ENCODE results near the gene WNK2. TPM values are rescaled to one million over a fixed set of nuclear protein-coding genes. Genes with fewer than 3 reads are reported as not detected.
"Not testable (repeated sequence)": the region's sequence is repeated elsewhere in the genome, so short reads cannot be mapped to it uniquely, and the experiment has no call there.

The WNK2 gene
- total RNA-seq, 1 experiment from 2014 or later: not detected

- H3K36me3 ChIP-seq: no peaks in the 10 kb centered on the region
- peaks cover 30% of the 10 kb centered on the region; the same call in 1 of the 2 replicates for H3K27me3 ChIP-seq
- H3K4me1 ChIP-seq: no peaks in the 10 kb centered on the region
- no peaks in the 10 kb centered on the region for H3K9me3 ChIP-seq (replicated peaks)
- H3K27ac ChIP-seq: no peak overlapping the region
- DNase-seq: no peak
- H3K4me3 ChIP-seq: no peak overlapping the region
These were observed 63.3 kb downstream of the WNK2 start for GRCh38 chr9:93247099-93247865.

GRCh38 chr9:93247892-93248291 lies 64.0 kb downstream of the WNK2 start:
- peaks cover 30% of the 10 kb centered on the region; the same call in 1 of the 2 replicates for H3K27me3 ChIP-seq
- no peak overlapping the region for H3K27ac ChIP-seq
- H3K4me1 ChIP-seq: no peaks in the 10 kb centered on the region
- no peak overlapping the region for H3K4me3 ChIP-seq
- DNase-seq: no peak
- H3K36me3 ChIP-seq: no peaks in the 10 kb centered on the region
- H3K9me3 ChIP-seq (replicated peaks): no peaks in the 10 kb centered on the region

GRCh38 chr9:93248386-93249040 lies 64.6 kb downstream of the WNK2 start:
- Histone ChIP-seq H3K4me3 (no peak overlapping the region), H3K4me1 (no peaks in the 10 kb centered on the region), H3K27ac (no peak overlapping the region), H3K36me3 (no peaks in the 10 kb centered on the region), H3K9me3 (replicated peaks) (no peaks in the 10 kb centered on the region), H3K27me3 (peaks cover 25% of the 10 kb centered on the region; the same call in 1 of the 2 replicates)
- no peak for DNase-seq

- H3K27ac ChIP-seq: no peak overlapping the region
- peaks cover 19% of the 10 kb centered on the region; the same call in 1 of the 2 replicates for H3K27me3 ChIP-seq
- no peaks in the 10 kb centered on the region for H3K4me1 ChIP-seq
- no peak overlapping the region for H3K4me3 ChIP-seq
- no peak for DNase-seq
- no peaks in the 10 kb centered on the region for H3K9me3 ChIP-seq (replicated peaks)
- no peaks in the 10 kb centered on the region for H3K36me3 ChIP-seq
These were observed 66.2 kb downstream of the WNK2 start for GRCh38 chr9:93250185-93250584.

DNA sequence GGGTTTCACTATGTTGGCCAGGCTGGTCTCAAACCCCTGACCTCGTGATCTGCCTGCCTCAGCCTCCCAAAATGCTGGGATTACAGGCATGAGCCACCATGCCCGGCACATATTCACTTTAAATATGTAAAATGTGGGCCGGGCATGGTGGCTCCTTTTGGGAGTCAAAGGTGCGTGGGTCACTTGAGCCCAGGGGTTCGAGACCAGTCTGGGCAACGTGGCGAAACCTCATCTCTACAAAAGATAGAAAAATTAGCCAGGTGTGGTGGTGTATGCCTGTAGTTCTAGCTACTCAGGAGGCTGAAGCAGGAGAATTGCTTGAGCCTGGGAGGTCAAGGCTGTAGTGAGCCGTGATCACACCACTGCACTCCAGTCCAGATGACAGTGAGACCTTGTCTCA lies 67.4 kb downstream of the WNK2 start:
- DNase-seq; H3K36me3 ChIP-seq; H3K4me1 ChIP-seq; H3K9me3 ChIP-seq (replicated peaks); H3K4me3 ChIP-seq; H3K27ac ChIP-seq: not testable (repeated sequence)
- H3K27me3 ChIP-seq: peaks cover 13% of the 10 kb centered on the region

GRCh38 chr9:93252116-93252780 lies 68.3 kb downstream of the WNK2 start:
- no peak overlapping the region for H3K27ac ChIP-seq
- no peaks in the 10 kb centered on the region for H3K36me3 ChIP-seq
- no peak for DNase-seq
- H3K9me3 ChIP-seq (replicated peaks): no peaks in the 10 kb centered on the region
- peaks cover 10% of the 10 kb centered on the region for H3K27me3 ChIP-seq
- H3K4me1 ChIP-seq: no peaks in the 10 kb centered on the region
- no peak overlapping the region for H3K4me3 ChIP-seq

DNA sequence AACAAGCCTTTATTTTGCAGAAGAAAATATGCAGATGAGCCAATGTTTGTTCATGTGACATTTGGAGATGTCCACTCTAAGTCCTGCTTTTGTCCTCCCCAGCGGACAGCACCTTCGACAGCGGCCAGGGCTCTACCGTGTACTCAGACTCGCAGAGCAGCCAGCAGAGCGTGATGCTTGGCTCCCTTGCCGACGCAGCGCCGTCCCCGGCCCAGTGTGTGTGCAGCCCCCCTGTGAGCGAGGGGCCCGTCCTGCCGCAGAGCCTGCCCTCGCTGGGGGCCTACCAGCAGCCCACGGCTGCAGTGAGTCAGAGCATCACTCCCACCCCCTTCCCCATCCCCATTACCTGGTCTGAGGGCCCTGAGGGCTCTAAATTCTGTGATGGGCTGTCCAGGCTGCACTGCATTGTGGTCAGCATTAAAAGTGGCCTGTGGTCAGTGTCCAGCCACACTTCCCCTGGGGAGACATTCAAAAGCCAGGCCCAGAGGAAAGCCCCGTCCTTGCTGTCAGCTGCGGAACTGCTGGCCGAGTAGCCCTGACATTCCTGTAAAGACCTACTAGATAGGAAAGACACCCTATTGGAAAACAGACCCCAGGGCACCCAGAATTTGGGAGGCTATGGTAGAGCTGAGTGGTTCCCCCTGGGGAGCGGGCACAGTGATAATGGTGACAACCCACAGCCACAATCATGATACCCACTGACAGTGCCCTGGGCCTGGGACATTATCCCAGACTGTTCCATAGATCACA lies 69.0 kb downstream of the WNK2 start:
- Histone ChIP-seq H3K36me3 (no peaks in the 10 kb centered on the region), H3K4me1 (no peaks in the 10 kb centered on the region), H3K9me3 (replicated peaks) (no peaks in the 10 kb centered on the region), H3K4me3 (no peak overlapping the region), H3K27ac (no peak overlapping the region), H3K27me3 (peaks cover 10% of the 10 kb centered on the region)
- DNase-seq: no peak

DNA sequence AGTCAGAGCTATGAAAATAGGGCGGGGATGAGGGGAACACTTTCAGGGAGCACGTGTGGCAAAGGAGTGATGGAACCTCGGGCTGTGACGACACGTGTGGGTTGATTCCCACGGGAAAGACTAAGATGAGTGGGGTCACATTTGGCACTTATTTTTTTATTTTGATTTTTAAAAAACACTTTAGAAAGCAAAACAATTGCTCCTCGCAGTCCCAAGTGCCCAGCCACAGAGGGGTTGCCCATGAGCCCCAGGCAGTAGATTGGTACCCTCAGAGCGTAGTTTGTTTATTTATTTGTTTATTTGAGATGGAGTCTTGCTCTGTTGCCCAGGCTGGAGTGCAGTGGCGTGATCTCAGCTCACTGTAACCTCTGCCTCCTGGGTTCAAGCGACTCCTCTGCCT lies 69.7 kb downstream of the WNK2 start:
- peaks cover 15% of the 10 kb centered on the region for H3K27me3 ChIP-seq
- H3K4me3 ChIP-seq: no peak overlapping the region
- no peak for DNase-seq
- no peak overlapping the region for H3K27ac ChIP-seq
- no peaks in the 10 kb centered on the region for H3K4me1 ChIP-seq
- H3K36me3 ChIP-seq: no peaks in the 10 kb centered on the region
- H3K9me3 ChIP-seq (replicated peaks): no peaks in the 10 kb centered on the region

- no peaks in the 10 kb centered on the region for H3K36me3 ChIP-seq
- H3K27ac ChIP-seq: no peak overlapping the region
- no peaks in the 10 kb centered on the region for H3K4me1 ChIP-seq
- peaks cover 15% of the 10 kb centered on the region for H3K27me3 ChIP-seq
- DNase-seq: no peak
- H3K4me3 ChIP-seq: no peak overlapping the region
- H3K9me3 ChIP-seq (replicated peaks): no peaks in the 10 kb centered on the region
These were observed 70.1 kb downstream of the WNK2 start for GRCh38 chr9:93254061-93254481.

DNA sequence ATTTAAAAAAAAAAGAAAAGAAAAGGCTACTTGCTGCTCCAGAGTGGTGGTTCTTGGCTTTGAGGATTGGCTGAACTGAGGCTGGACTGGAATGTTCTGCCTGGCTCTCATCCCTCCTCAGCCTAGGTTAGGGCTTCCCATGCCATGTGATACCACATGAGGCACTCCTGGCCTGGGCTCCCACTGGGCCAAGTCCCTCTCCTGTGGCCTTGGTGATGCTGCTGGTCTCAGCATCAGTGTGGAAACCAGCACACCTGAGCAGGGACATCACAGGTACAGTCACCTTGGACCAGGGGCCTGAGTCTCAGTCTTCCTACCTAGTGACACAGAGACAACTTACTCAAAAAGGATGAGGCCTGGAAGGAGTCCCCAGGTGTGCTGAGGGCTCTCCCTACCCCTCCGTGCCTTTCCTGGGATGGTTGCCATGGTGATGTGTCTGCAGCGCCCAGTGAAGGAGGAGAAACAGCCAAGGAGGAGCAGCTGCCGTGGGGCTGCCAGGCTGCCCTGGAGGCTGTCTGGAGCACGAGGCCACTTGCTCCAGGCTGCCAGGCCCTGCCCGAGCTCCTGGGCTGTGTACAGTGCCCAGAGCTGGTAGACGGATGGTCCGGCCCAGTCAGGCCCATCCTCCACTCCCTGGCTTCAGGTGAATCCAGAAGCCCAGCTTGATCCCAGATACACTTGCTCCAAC lies 71.0 kb downstream of the WNK2 start:
- Histone ChIP-seq H3K4me1 (no peaks in the 10 kb centered on the region), H3K27ac (no peak overlapping the region), H3K27me3 (peaks cover 15% of the 10 kb centered on the region), H3K9me3 (replicated peaks) (no peaks in the 10 kb centered on the region), H3K36me3 (no peaks in the 10 kb centered on the region), H3K4me3 (no peak overlapping the region)
- DNase-seq: peak in 1 of 2 experiments; percentile 2

DNA sequence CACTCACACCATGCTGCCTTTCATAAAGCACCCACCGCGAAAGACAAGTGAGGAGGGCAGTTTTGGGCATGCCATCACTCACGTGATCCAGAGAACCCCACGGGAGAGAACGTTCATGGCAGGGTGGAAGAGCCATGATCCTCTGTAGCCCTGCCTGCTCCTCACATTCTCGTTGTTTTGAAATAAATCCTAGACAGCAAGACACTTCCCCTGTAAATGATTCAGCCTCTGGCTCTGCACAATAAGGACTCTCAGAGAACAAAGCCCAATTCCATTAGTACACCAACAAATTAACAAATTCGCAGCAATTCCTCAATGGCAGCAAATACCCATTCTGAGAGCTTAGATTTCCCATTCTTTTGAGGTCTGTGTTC lies 71.5 kb downstream of the WNK2 start:
- no peak for DNase-seq
- H3K27me3 ChIP-seq: peaks cover 15% of the 10 kb centered on the region
- H3K4me1 ChIP-seq: no peaks in the 10 kb centered on the region
- no peaks in the 10 kb centered on the region for H3K36me3 ChIP-seq
- H3K27ac ChIP-seq: no peak overlapping the region
- no peaks in the 10 kb centered on the region for H3K9me3 ChIP-seq (replicated peaks)
- H3K4me3 ChIP-seq: no peak overlapping the region

GRCh38 chr9:93255994-93256877 lies 72.3 kb downstream of the WNK2 start:
- Histone ChIP-seq H3K9me3 (replicated peaks) (no peaks in the 10 kb centered on the region), H3K27me3 (peaks cover 15% of the 10 kb centered on the region), H3K27ac (no peak overlapping the region), H3K4me1 (no peaks in the 10 kb centered on the region), H3K36me3 (no peaks in the 10 kb centered on the region), H3K4me3 (no peak overlapping the region)
- DNase-seq: no peak

DNA sequence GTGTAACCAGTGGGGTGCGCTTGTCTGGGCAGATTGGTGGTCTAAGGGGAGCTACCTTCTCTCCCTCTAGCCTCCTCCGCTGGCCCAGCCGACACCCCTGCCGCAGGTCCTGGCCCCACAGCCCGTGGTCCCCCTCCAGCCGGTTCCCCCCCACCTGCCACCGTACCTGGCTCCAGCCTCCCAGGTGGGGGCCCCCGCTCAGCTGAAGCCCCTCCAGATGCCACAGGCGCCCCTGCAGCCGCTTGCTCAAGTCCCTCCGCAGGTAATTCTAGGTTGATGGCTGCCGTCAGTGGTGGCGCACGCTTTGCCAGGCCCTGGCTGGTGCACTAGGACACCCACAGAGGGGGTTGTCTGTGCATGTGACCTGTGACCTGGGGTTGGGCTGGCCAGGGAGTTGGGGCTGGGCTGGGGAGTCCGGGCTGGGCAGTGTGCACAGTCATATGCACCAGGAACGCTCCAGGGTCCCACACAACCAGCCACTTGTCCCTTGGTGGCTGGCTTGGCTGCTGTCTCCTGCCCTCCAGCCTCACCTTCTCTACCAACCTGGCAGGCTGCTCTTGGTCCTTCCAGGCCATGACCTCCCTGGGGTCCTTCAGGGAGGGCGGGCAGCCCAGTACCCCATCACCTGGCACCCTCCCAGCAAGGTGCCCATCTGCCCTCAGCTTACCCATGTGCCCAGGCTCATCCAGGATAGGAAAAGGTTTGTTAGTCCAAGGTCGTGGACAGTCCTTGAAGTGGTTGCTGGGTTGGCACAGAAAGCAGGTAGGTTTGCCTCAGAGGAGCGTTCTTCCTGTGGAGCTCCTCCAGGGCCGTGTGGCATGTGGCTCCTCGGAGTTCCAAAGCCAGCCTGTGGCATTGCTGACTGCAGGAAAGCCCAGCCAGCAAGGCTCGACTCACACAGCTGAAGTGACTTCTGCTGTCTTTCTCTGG lies 73.2 kb downstream of the WNK2 start:
- H3K27me3 ChIP-seq: peaks cover 14% of the 10 kb centered on the region
- no peak overlapping the region for H3K4me3 ChIP-seq
- no peaks in the 10 kb centered on the region for H3K4me1 ChIP-seq
- peak in 1 of 2 experiments; percentile 1 for DNase-seq
- H3K9me3 ChIP-seq (replicated peaks): no peaks in the 10 kb centered on the region
- H3K27ac ChIP-seq: no peak overlapping the region
- no peaks in the 10 kb centered on the region for H3K36me3 ChIP-seq

Data from SJCRH30 (cell line).